ENCODE measurements around the gene CUEDC1. TPM values are rescaled to one million over a fixed set of nuclear protein-coding genes. Genes with fewer than 3 reads are reported as not detected.

CUEDC1 gene
- total and polyA plus RNA-seq, 2 of the 13 experiments (the other 11 are each of a cell fraction or from before 2014, with no cell fraction given) = 7.4 to 12.9 TPM

- TF ChIP-seq MTERF4 (CRISPR knock-in tag; IDR thresholded peaks at IDR 0.05) (no peak), ZNF788 (CRISPR knock-in tag; IDR thresholded peaks at IDR 0.05; ENCODE audit: borderline replicate concordance) (peak; percentile 8; the same call in 1 of the 2 replicates), FOSL1 (CRISPR knock-in tag; IDR thresholded peaks at IDR 0.05; ENCODE audit: borderline replicate concordance) (0 out of 2 replicates have a peak, but pooled peaks have one; percentile 11), ZNF558 (CRISPR knock-in tag; IDR thresholded peaks at IDR 0.05; ENCODE audit: borderline replicate concordance) (0 out of 2 replicates have a peak, but pooled peaks have one; percentile 37), TBP (CRISPR knock-in tag; IDR thresholded peaks at IDR 0.05) (0 out of 2 replicates have a peak, but pooled peaks have one; percentile 19)
Observed at GRCh38 chr17:57953705-57954396, 1.4 kb downstream of the CUEDC1 start (continued).

- H3K36me3 ChIP-seq (replicated peaks in 1 of 2; ENCODE audit: control insufficient read depth in 1 of 2, insufficient read depth in 2 of 2, low read length in 2 of 2) = no peaks in the 10 kb centered on the region
- intact Hi-C loops (cut with micrococcal nuclease; ENCODE audit: unreplicated experiment) = loop anchor here (1.0 to 2.0 kb wide), 2 partner anchors 50 to 60 kb away; no protein-coding TSS in a partner anchor
- H3K27ac ChIP-seq (ENCODE audit: extremely low read length, insufficient read depth, low read length) = peak overlapping the region; percentile 15
- H3K9ac ChIP-seq (ENCODE audit: insufficient read depth, low read depth, low read length) = peak overlapping the region; percentile 84
- no peaks in the 10 kb centered on the region for H3K9me3 ChIP-seq (ENCODE audit: low read length)
- no peak overlapping the region for H2AFZ ChIP-seq (ENCODE audit: low read length)
- ChIA-PET POLR2A (interaction anchor here (0.9 to 6.6 kb wide), 12 partner anchors 14 to 679 kb away, joined by 3 to 35 read pairs (median 4); partner anchors contain the start of genes MRPS23 and SRSF1), CTCF (ENCODE audit: low intra/inter-chr PET ratio, low total read pairs) (no interaction called here)
- peaks cover 13 to 26% of the 10 kb centered on the region in 2 experiments for H3K27me3 ChIP-seq (ENCODE audit: control insufficient read depth in 1 of 2, insufficient read depth in 2 of 2, low read length in 2 of 2)
- H3K4me3 ChIP-seq (replicated peaks in 1 of 3; ENCODE audit: insufficient read depth in 1 of 3, low read depth in 2 of 3, low read length in 3 of 3) = peak overlapping the region in 1 of 3 experiments; percentile 92; a peak in 2 of 6 replicates
- peak overlapping the region; percentile 94 for H3K4me2 ChIP-seq (ENCODE audit: low read depth, low read length)
- in situ Hi-C loops (cut with HindIII; ENCODE audit: extremely low pct_ligation_motif_present, low pct_unique_long_range_greater_than_20kb) = loop anchor here (5.0 kb wide), 1 partner anchor 46 kb away; no protein-coding TSS in a partner anchor
- DNase-seq (ENCODE audit: low spot score) (peak; percentile 79), FAIRE-seq (peak; percentile 93), ATAC-seq (peak; percentile 64)
- WGBS (ENCODE audit: low lambda C conversion rate) = 0% methylated on average over 1 of the region's 1 CpG
- H3K79me2 ChIP-seq (ENCODE audit: insufficient read depth, low read length) = no peaks in the 10 kb centered on the region
- H3K4me1 ChIP-seq (ENCODE audit: insufficient read depth, low read length) = peaks cover 76% of the 10 kb centered on the region
- no TSS peak for BruUV-seq (replicated peaks)
- no peaks in the 10 kb centered on the region for H4K20me1 ChIP-seq (ENCODE audit: insufficient read depth, low read length)
- TF ChIP-seq HMGXB4 (CRISPR knock-in tag; IDR thresholded peaks at IDR 0.05; ENCODE audit: borderline replicate concordance in 1 of 2, low read depth in 1 of 2) (0 out of 4 replicates have a peak, but pooled peaks of 1 of the 2 experiments have one; percentile 23), ZNF816 (CRISPR knock-in tag; IDR thresholded peaks at IDR 0.05; ENCODE audit: borderline replicate concordance) (no peak), ZNF329 (CRISPR knock-in tag; IDR thresholded peaks at IDR 0.05; ENCODE audit: low read depth) (no peak), MXD4 (CRISPR knock-in tag; IDR thresholded peaks at IDR 0.05) (0 out of 2 replicates have a peak, but pooled peaks have one; percentile 21), NR2F2 (IDR thresholded peaks at IDR 0.05; ENCODE audit: borderline replicate concordance, low read depth) (peak; percentile 60; the same call in 1 of the 2 replicates), KLF6 (CRISPR knock-in tag; IDR thresholded peaks at IDR 0.05) (no peak), SRY (CRISPR knock-in tag; IDR thresholded peaks at IDR 0.05) (no peak), RAD51 (IDR thresholded peaks at IDR 0.05; ENCODE audit: borderline replicate concordance) (no peak)
- TF ChIP-seq, protein P1, sequence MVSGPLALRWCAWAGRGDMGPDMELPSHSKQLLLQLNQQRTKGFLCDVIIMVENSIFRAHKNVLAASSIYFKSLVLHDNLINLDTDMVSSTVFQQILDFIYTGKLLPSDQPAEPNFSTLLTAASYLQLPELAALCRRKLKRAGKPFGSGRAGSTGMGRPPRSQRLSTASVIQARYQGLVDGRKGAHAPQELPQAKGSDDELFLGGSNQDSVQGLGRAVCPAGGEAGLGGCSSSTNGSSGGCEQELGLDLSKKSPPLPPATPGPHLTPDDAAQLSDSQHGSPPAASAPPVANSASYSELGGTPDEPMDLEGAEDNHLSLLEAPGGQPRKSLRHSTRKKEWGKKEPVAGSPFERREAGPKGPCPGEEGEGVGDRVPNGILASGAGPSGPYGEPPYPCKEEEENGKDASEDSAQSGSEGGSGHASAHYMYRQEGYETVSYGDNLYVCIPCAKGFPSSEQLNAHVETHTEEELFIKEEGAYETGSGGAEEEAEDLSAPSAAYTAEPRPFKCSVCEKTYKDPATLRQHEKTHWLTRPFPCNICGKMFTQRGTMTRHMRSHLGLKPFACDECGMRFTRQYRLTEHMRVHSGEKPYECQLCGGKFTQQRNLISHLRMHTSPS (CRISPR knock-in tag; IDR thresholded peaks at IDR 0.05; ENCODE audit: low read depth) = no peak
- TF ChIP-seq, protein P2, sequence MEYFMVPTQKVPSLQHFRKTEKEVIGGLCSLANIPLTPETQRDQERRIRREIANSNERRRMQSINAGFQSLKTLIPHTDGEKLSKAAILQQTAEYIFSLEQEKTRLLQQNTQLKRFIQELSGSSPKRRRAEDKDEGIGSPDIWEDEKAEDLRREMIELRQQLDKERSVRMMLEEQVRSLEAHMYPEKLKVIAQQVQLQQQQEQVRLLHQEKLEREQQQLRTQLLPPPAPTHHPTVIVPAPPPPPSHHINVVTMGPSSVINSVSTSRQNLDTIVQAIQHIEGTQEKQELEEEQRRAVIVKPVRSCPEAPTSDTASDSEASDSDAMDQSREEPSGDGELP (IDR thresholded peaks at IDR 0.05; ENCODE audit: borderline replicate concordance, low read depth) = no peak
Observed at GRCh38 chr17:57953219-57953618, 2.0 kb downstream of the CUEDC1 start.

Measured in HepG2 (cell line).